ENCODE measurements around the gene MAT2B. TPM values are rescaled to one million over a fixed set of nuclear protein-coding genes. Genes with fewer than 3 reads are reported as not detected.

MAT2B gene
- polyA plus RNA-seq (2012; ENCODE audit: low read depth, missing spikeins) = 48.8 TPM

GRCh38 chr5:163505368-163506094 is at the start of gene MAT2B:
Gene MAT2B, plus strand, starts transcription at chr5:163505619. Its CDS starts 68 bp downstream, at chr5:163505687.
- peak; percentile 74 for DNase-seq (ENCODE audit: insufficient read length, low spot score)
- peak; percentile 77 for FAIRE-seq
- TF ChIP-seq SPI1 (IDR thresholded peaks at IDR 0.05; ENCODE audit: low read depth, low read length) (no peak), PAX5 (IDR thresholded peaks at IDR 0.05; ENCODE audit: insufficient read depth, low read length, severe bottlenecking) (no peak), TAF1 (IDR thresholded peaks at IDR 0.05; ENCODE audit: low read depth, low read length) (peak; percentile 45; the same call in 1 of the 2 replicates), POU2F2 (IDR thresholded peaks at IDR 0.05; ENCODE audit: low read depth, low read length) (peak; percentile 37), POLR2AphosphoS5 (IDR thresholded peaks at IDR 0.05; ENCODE audit: low read depth, low read length) (peak; percentile 90), POLR2A (IDR thresholded peaks at IDR 0.05; ENCODE audit: low read depth, low read length) (peak; percentile 89)

- no peak for FAIRE-seq
- TF ChIP-seq POU2F2 (IDR thresholded peaks at IDR 0.05; ENCODE audit: low read depth, low read length) = no peak
- TF ChIP-seq PAX5 (IDR thresholded peaks at IDR 0.05; ENCODE audit: insufficient read depth, low read length, severe bottlenecking) = no peak
- TF ChIP-seq POLR2A (IDR thresholded peaks at IDR 0.05; ENCODE audit: low read depth, low read length) = no peak
- TF ChIP-seq POLR2AphosphoS5 (IDR thresholded peaks at IDR 0.05; ENCODE audit: low read depth, low read length) = no peak
- TF ChIP-seq SPI1 (IDR thresholded peaks at IDR 0.05; ENCODE audit: low read depth, low read length) = no peak
- TF ChIP-seq TAF1 (IDR thresholded peaks at IDR 0.05; ENCODE audit: low read depth, low read length) = no peak
- no peak for DNase-seq (ENCODE audit: insufficient read length, low spot score)
Observed at GRCh38 chr5:163456029-163456589, 49.3 kb upstream of the MAT2B start.

DNA sequence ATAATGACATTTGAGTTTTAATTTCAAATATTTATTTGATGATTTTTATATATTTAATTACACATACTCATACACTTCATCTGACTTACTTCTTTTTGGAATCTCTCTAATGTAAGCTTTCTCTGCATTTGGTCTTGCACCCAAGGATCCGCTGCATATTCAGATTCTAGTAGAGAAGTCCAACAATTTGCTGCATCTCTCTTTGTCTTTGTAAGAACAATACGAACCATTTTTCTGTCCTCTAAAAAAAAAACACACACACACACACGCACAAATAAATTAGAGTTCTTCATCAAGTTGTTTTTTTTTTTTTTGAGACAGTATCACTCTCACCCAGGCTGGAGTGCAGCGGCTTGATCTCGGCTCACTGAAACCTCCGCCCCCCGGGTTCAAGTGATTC is 48.6 kb upstream of the MAT2B start:
- no peak for DNase-seq (ENCODE audit: insufficient read length, low spot score)
- no peak for FAIRE-seq
- TF ChIP-seq TAF1 (IDR thresholded peaks at IDR 0.05; ENCODE audit: low read depth, low read length) (no peak), POLR2AphosphoS5 (IDR thresholded peaks at IDR 0.05; ENCODE audit: low read depth, low read length) (no peak), PAX5 (IDR thresholded peaks at IDR 0.05; ENCODE audit: insufficient read depth, low read length, severe bottlenecking) (no peak), POU2F2 (IDR thresholded peaks at IDR 0.05; ENCODE audit: low read depth, low read length) (no peak), SPI1 (IDR thresholded peaks at IDR 0.05; ENCODE audit: low read depth, low read length) (no peak), POLR2A (IDR thresholded peaks at IDR 0.05; ENCODE audit: low read depth, low read length) (no peak)

GRCh38 chr5:163458778-163459385 is 46.5 kb upstream of the MAT2B start:
- peak; percentile 23 for FAIRE-seq
- DNase-seq (ENCODE audit: insufficient read length, low spot score) = no peak
- TF ChIP-seq POLR2AphosphoS5 (IDR thresholded peaks at IDR 0.05; ENCODE audit: low read depth, low read length) (no peak), POLR2A (IDR thresholded peaks at IDR 0.05; ENCODE audit: low read depth, low read length) (no peak), PAX5 (IDR thresholded peaks at IDR 0.05; ENCODE audit: insufficient read depth, low read length, severe bottlenecking) (no peak), SPI1 (IDR thresholded peaks at IDR 0.05; ENCODE audit: low read depth, low read length) (no peak), POU2F2 (IDR thresholded peaks at IDR 0.05; ENCODE audit: low read depth, low read length) (no peak), TAF1 (IDR thresholded peaks at IDR 0.05; ENCODE audit: low read depth, low read length) (no peak)

DNA sequence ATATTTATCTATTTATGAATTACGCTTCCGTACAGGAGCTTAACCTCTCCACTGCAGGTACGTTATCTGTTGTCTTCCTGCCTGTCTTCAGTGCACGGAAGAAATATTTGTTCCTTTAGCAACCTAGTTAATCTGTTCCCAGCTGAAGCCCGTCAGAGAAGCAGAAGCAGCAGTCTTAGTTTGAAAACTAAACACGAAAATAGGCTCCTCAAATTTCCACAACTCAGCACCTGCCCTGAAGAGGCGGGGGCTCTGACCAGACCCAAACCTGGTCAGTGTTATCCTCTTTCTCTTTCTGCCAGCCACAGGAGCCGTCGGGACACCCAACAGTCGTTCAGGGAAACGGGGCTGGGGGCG is 46.0 kb upstream of the MAT2B start:
- FAIRE-seq (no peak), DNase-seq (ENCODE audit: insufficient read length, low spot score) (no peak)

GRCh38 chr5:163459819-163460561 is 45.4 kb upstream of the MAT2B start, which contains the start of gene NUDCD2:
Gene NUDCD2, minus strand, starts transcription at chr5:163460102. Its CDS starts 52 bp downstream, at chr5:163460050.
- peak; percentile 99 for FAIRE-seq
- 0 out of 2 replicates have a peak, but pooled peaks have one; percentile 11 for TF ChIP-seq POU2F2 (IDR thresholded peaks at IDR 0.05; ENCODE audit: low read depth, low read length)
- peak; percentile 67 for TF ChIP-seq TAF1 (IDR thresholded peaks at IDR 0.05; ENCODE audit: low read depth, low read length)
- peak; percentile 33; the same call in 1 of the 2 replicates for TF ChIP-seq SPI1 (IDR thresholded peaks at IDR 0.05; ENCODE audit: low read depth, low read length)
- TF ChIP-seq PAX5 (IDR thresholded peaks at IDR 0.05; ENCODE audit: insufficient read depth, low read length, severe bottlenecking) = peak; percentile 81
- TF ChIP-seq POLR2AphosphoS5 (IDR thresholded peaks at IDR 0.05; ENCODE audit: low read depth, low read length) = peak; percentile 95
- peak; percentile 95 for TF ChIP-seq POLR2A (IDR thresholded peaks at IDR 0.05; ENCODE audit: low read depth, low read length)
- peak; percentile 48 for DNase-seq (ENCODE audit: insufficient read length, low spot score)

More for the DNA sequence above, 46.0 kb upstream of the MAT2B start:
- TF ChIP-seq PAX5 (IDR thresholded peaks at IDR 0.05; ENCODE audit: insufficient read depth, low read length, severe bottlenecking) = no peak
- TF ChIP-seq TAF1 (IDR thresholded peaks at IDR 0.05; ENCODE audit: low read depth, low read length) = no peak
- TF ChIP-seq POLR2AphosphoS5 (IDR thresholded peaks at IDR 0.05; ENCODE audit: low read depth, low read length) = no peak
- TF ChIP-seq POLR2A (IDR thresholded peaks at IDR 0.05; ENCODE audit: low read depth, low read length) = no peak
- no peak for TF ChIP-seq SPI1 (IDR thresholded peaks at IDR 0.05; ENCODE audit: low read depth, low read length)
- TF ChIP-seq POU2F2 (IDR thresholded peaks at IDR 0.05; ENCODE audit: low read depth, low read length) = no peak

DNA sequence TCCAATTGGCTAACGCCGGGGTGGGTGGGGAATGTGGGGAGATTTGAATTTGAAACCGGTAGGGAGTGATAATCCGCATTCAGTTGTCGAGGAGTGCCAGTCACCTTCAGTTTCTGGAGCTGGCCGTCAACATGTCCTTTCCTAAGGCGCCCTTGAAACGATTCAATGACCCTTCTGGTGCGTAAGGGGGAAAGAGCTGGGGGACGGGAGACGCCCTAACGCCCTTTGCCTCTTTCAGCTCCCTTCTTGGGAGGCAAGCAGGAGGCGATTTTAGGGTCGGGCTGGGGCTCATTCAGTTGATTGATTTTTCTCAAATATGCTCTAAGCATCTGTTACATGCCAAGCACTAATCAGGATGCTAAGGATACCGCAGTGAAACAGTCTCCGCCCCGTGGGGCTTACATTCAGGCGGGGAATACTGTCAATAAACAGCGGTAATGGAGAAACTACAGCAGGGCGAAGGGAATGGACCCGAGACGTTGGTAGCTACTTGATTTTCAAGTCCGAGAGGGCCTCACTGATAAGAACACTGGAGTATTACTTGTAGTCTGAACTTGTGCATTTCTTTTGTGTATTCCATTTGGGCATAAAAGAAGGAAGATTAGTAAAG is 44.8 kb upstream of the MAT2B start, which contains the start of gene HMMR:
Gene HMMR (plus strand): TSS at position 71 of the 610 bp plus-strand sequence. CDS start 61 bp downstream, at position 132.
- FAIRE-seq (peak; percentile 13), DNase-seq (ENCODE audit: insufficient read length, low spot score) (no peak)
- TF ChIP-seq PAX5 (IDR thresholded peaks at IDR 0.05; ENCODE audit: insufficient read depth, low read length, severe bottlenecking) (no peak), POLR2A (IDR thresholded peaks at IDR 0.05; ENCODE audit: low read depth, low read length) (peak; percentile 83), POLR2AphosphoS5 (IDR thresholded peaks at IDR 0.05; ENCODE audit: low read depth, low read length) (peak; percentile 64; the same call in 1 of the 2 replicates), POU2F2 (IDR thresholded peaks at IDR 0.05; ENCODE audit: low read depth, low read length) (0 out of 2 replicates have a peak, but pooled peaks have one; percentile 13)

- FAIRE-seq (no peak), DNase-seq (ENCODE audit: insufficient read length, low spot score) (no peak)
- TF ChIP-seq POU2F2 (IDR thresholded peaks at IDR 0.05; ENCODE audit: low read depth, low read length) = no peak
- no peak for TF ChIP-seq POLR2A (IDR thresholded peaks at IDR 0.05; ENCODE audit: low read depth, low read length)
- no peak for TF ChIP-seq PAX5 (IDR thresholded peaks at IDR 0.05; ENCODE audit: insufficient read depth, low read length, severe bottlenecking)
- no peak for TF ChIP-seq TAF1 (IDR thresholded peaks at IDR 0.05; ENCODE audit: low read depth, low read length)
- no peak for TF ChIP-seq POLR2AphosphoS5 (IDR thresholded peaks at IDR 0.05; ENCODE audit: low read depth, low read length)
- TF ChIP-seq SPI1 (IDR thresholded peaks at IDR 0.05; ENCODE audit: low read depth, low read length) = no peak
Observed at GRCh38 chr5:163463063-163463435, 42.4 kb upstream of the MAT2B start.
